K562 (cell line): ENCODE data around the gene HNF4A. TPM values are rescaled to one million over a fixed set of nuclear protein-coding genes. Genes with fewer than 3 reads are reported as not detected.
A peak's percentile ranks its signal among the peaks of the same experiment; 100 is the strongest.

ENCODE experiments used
- ATAC-seq: fragments of 200-7000 bp; cut with Tn5 transposase; 3 replicates; pipeline ENCODE4 v1.9.1; 2020; ENCODE audit warnings: moderate library complexity
- BruUV-seq: library from RNA; stranded (reverse); fragments of 400-500 nt; replicated peaks from 2 replicates; lab custom pipeline; 2021; lab: Mats Ljungman, UMichigan
- CTCF ChIA-PET: fragments of 300-600 bp; formaldehyde crosslinking; extraction: SDS; loops from one replicate; lab custom pipeline; 2021; ENCODE audit warnings: low intra/inter-chr PET ratio; lab: Yijun Ruan, JAX
- POLR2A ChIA-PET: fragments of 300-600, 350-650 bp; sonication (Branson Sonifier 250); formaldehyde crosslinking; extraction: SDS; loops from one replicate; lab custom pipeline; 2021; ENCODE audit warnings: antibody characterized with exemption, inconsistent platforms; lab: Yijun Ruan, JAX
- DNase-seq, 4 experiments: peaks; one replicate each; pipeline versions ENCODE4 v3.0.0 to v3.0.0-alpha.2; 2011 to 2018; ENCODE audit warnings: low spot score in 3 of 4, mixed read lengths in 3 of 4; ENCODE audit errors: extremely low read depth in 1 of 4
- FAIRE-seq: peaks from 2 replicates; lab custom pipeline; 2011; peaks lifted over from hg19 to GRCh38; lab: Jason Lieb, UNC
- H2AFZ ChIP-seq: 2 replicates; pipeline ENCODE4 v1.6.0; 2011; ENCODE audit warnings: low read depth, low read length, control low read depth, inconsistent platforms
- H3K27ac ChIP-seq: fragments of 200-600 bp; 3 replicates; pipeline ENCODE4 v1.8.0; 2011; ENCODE audit warnings: low read depth, mild to moderate bottlenecking, control low read depth, inconsistent platforms, low read length, moderate library complexity, mixed read lengths; ENCODE audit errors: extremely low read depth
- H3K27me3 ChIP-seq, 2 experiments: fragments of 300-600 bp in 1 of 2; 2 replicates in 1 of 2; 3 replicates in 1 of 2; pipeline versions ENCODE4 v1.6.0 to v1.8.0; 2011; ENCODE audit warnings: inconsistent platforms in 2 of 2, low read length in 2 of 2, mild to moderate bottlenecking in 1 of 2, mixed read lengths in 1 of 2, moderate library complexity in 1 of 2; ENCODE audit not compliant: control insufficient read depth in 2 of 2, insufficient read depth in 2 of 2
- H3K36me3 ChIP-seq: fragments of 300-600 bp; 3 replicates; pipeline ENCODE4 v1.8.0; 2011; ENCODE audit warnings: mild to moderate bottlenecking, low read length, inconsistent platforms; ENCODE audit not compliant: control insufficient read depth, insufficient read depth
- H3K4me1 ChIP-seq, 2 experiments: fragments of 200-600 bp in 1 of 2; replicated peaks in 1 of 2; 2 replicates in 1 of 2; 3 replicates in 1 of 2; pipeline versions ENCODE4 v1.5.1 to v1.8.0; 2011; ENCODE audit warnings: inconsistent platforms in 2 of 2, low read length in 2 of 2, mild to moderate bottlenecking in 1 of 2, mixed read lengths in 1 of 2, moderate library complexity in 1 of 2; ENCODE audit not compliant: control insufficient read depth in 2 of 2, insufficient read depth in 2 of 2
- H3K4me2 ChIP-seq: 2 replicates; pipeline ENCODE4 v1.6.1; 2011; ENCODE audit warnings: low read length, control low read depth, inconsistent platforms, mixed read lengths; ENCODE audit not compliant: insufficient read depth
- H3K4me3 ChIP-seq: fragments of 200-600 bp; sonication (generic), shearing (Covaris generic); 2 replicates; pipeline ENCODE4 v1.5.1; 2016; ENCODE audit warnings: control low read depth, inconsistent platforms
- H3K79me2 ChIP-seq: fragments of 200-600 bp; 3 replicates; pipeline ENCODE4 v1.8.0; 2011; ENCODE audit warnings: low read length, inconsistent platforms; ENCODE audit not compliant: control insufficient read depth, insufficient read depth
- H3K9ac ChIP-seq, 2 experiments: 2 replicates each; pipeline versions ENCODE4 v1.6.0 to v1.6.1; 2011; ENCODE audit warnings: low read depth in 2 of 2, low read length in 2 of 2, control low read depth in 1 of 2, inconsistent platforms in 1 of 2, mild to moderate bottlenecking in 1 of 2, mixed read lengths in 1 of 2; ENCODE audit not compliant: insufficient read depth in 1 of 2
- H3K9me1 ChIP-seq: one replicate; pipeline ENCODE4 v1.6.0; 2011; ENCODE audit warnings: inconsistent platforms, mild to moderate bottlenecking, low read length, moderate library complexity; ENCODE audit not compliant: control insufficient read depth, insufficient read depth
- H3K9me3 ChIP-seq: replicated peaks from 2 replicates; pipeline ENCODE4 v1.5.1; 2011; ENCODE audit warnings: low read depth, low read length, inconsistent platforms; ENCODE audit not compliant: control insufficient read depth, insufficient read depth
- H4K20me1 ChIP-seq: replicated peaks from 2 replicates; pipeline ENCODE4 v1.6.1; 2011; ENCODE audit warnings: low read length, inconsistent platforms, mixed read lengths; ENCODE audit not compliant: control insufficient read depth, insufficient read depth
- BHLHE40 ChIP-seq: IDR thresholded peaks from 2 replicates; pipeline ENCODE4 v1.6.1; 2011; ENCODE audit warnings: low read length, improper control_type of control experiment
- PRPF4 ChIP-seq: fragments of 200-400 bp; formaldehyde crosslinking; IDR thresholded peaks from one replicate; pipeline ENCODE4 v1.6.1; 2017; ENCODE audit warnings: low read length, low read depth, mild to moderate bottlenecking; ENCODE audit not compliant: insufficient read depth, poor library complexity, severe bottlenecking
- ZNF146 ChIP-seq: IDR thresholded peaks from one replicate; pipeline ENCODE4 v1.6.1; 2018; ENCODE audit warnings: missing compliant biosample characterization; ENCODE audit not compliant: unreplicated experiment
- WGBS: fragments of 100-300 bp; shearing (Covaris generic); methylation state at CpG from one replicate; pipeline ENCODE4 v1.1.6; 2016; ENCODE audit warnings: low coverage, mixed read lengths; ENCODE audit not compliant: insufficient coverage; ENCODE audit errors: missing lambda C conversion rate; 5-methylcytosine and 5-hydroxymethylcytosine counted together
- in situ Hi-C: fragments of 300-500 bp; cut with MboI; formaldehyde crosslinking; loops from 4 replicates; pipeline ENCODE4 v1.15.0; 2018; ENCODE audit warnings: inconsistent platforms, mixed read lengths
- intact Hi-C: fragments of 100-400 bp; cut with micrococcal nuclease; formaldehyde crosslinking; loops from 2 replicates; pipeline ENCODE4 v1.14.2; 2022
- polyA plus RNA-seq, 8 experiments: library from polyadenylated mRNA; depleted of rRNA in 4 of 8; stranded (reverse) in 5 of 8; unstranded in 3 of 8; fragments of >200 nt; fragmentation: Nextera tagmentation in 2 of 8; fragmentation: Illumina TruSeq in 1 of 8; extraction: Ambion mirVana in 2 of 8; extraction: Trizol in 1 of 8; gene quantifications; 2 replicates each; pipeline versions ENCODE4 v1.2.1 to v1.2.3, GENCODE V29; 2011 to 2014; ENCODE audit warnings: inconsistent platforms in 1 of 8, missing spikeins in 1 of 8
- total RNA-seq, 7 experiments: library from RNA; depleted of rRNA in 6 of 7; stranded (reverse); fragments of >200 nt in 6 of 7; fragmentation: Illumina TruSeq in 2 of 7; extraction: Trizol in 2 of 7; gene quantifications; 2 replicates each; pipeline versions ENCODE4 v1.2.1 to v1.2.3, GENCODE V29; 2011 to 2021; ENCODE audit warnings: low replicate concordance in 1 of 7
- TF ChIP-seq, protein P1 (sequence below): IDR thresholded peaks from 2 replicates; pipeline ENCODE4 v1.6.1; 2011; ENCODE audit not compliant: insufficient read length; ENCODE audit errors: extremely low read depth

The HNF4A gene
- total and polyA plus RNA-seq, 9 of the 15 experiments (the other 6 are each of a cell fraction or from before 2014, with no cell fraction given): 0.03 to 0.27 (median 0.08) TPM; not detected in 5

DNA sequence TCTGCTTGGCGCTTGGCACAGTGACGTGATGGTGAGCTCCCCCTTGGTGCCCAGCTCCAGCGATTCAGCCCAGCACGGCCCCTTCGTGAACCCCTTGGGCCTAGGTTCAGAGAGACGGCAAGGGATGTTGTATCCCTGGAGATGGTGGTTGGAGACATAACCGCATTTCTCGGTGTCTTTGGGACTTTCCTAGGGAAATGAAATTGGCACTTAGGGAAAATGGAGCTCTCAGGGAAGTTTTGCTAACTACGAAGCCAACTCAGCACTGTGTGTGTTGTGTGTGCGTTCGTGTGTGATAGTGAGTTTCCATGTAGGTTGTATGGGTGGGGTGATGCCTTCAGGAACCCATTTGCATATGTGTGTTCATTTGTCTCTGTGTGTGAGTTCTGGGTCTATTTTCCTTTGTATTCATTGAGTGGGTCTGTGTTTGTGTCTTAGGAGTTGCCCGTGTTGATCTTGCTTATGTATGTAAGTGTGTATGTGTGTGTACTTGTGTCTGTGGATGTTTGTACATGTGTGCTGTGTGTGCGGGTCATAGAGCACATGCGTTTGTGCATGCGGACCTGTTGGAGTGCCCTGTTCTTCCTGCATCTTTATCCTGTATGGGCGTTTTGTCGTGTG lies 46.4 kb downstream of the HNF4A start (continued):
- TF ChIP-seq PRPF4: no peak
- TF ChIP-seq, protein P1, sequence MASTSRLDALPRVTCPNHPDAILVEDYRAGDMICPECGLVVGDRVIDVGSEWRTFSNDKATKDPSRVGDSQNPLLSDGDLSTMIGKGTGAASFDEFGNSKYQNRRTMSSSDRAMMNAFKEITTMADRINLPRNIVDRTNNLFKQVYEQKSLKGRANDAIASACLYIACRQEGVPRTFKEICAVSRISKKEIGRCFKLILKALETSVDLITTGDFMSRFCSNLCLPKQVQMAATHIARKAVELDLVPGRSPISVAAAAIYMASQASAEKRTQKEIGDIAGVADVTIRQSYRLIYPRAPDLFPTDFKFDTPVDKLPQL: no peak

GRCh38 chr20:44402391-44403193 lies 47.1 kb downstream of the HNF4A start:
- H3K4me2 ChIP-seq: no peak overlapping the region
- no peak overlapping the region for H3K27ac ChIP-seq
- no peak overlapping the region for H3K4me3 ChIP-seq
- POLR2A ChIA-PET: no interaction called here
- TF ChIP-seq BHLHE40: peak; percentile 54
- TF ChIP-seq ZNF146 (CRISPR knock-in tag): no peak
- no peaks in the 10 kb centered on the region for H3K9me1 ChIP-seq
- no peak overlapping the region for H2AFZ ChIP-seq
- WGBS: 16% methylated on average over 17 of the region's 18 CpGs
- FAIRE-seq (no peak), DNase-seq (no peak), ATAC-seq (no peak)
- H3K27me3 ChIP-seq: peaks cover 0 to 32% of the 10 kb centered on the region in 2 experiments; a peak in 3 of 5 replicates
- in situ Hi-C loops (no loop called here), intact Hi-C loops (no loop called here)
- H4K20me1 ChIP-seq: no peaks in the 10 kb centered on the region; the same call in 1 of the 2 replicates
- H3K9ac ChIP-seq: peak overlapping the region in 1 of 2 experiments; percentile 31; a peak in 1 of 4 replicates
- H3K36me3 ChIP-seq: no peaks in the 10 kb centered on the region
- BruUV-seq: no TSS peak
- CTCF ChIA-PET: no interaction called here
- H3K9me3 ChIP-seq: no peaks in the 10 kb centered on the region
- H3K79me2 ChIP-seq: no peaks in the 10 kb centered on the region
- H3K4me1 ChIP-seq: peaks cover 8 to 18% of the 10 kb centered on the region in 2 experiments
